ENCODE data around the gene PICALM. TPM values are rescaled to one million over a fixed set of nuclear protein-coding genes. Genes with fewer than 3 reads are reported as not detected.

PICALM gene
- total RNA-seq, 1 donor from 2014 or later: 117 TPM

- no peak for TF ChIP-seq CTCF (IDR thresholded peaks at IDR 0.05; ENCODE audit: partially characterized antibody, unreplicated experiment)
- Mint-ChIP-seq H3K4me3 (ENCODE audit: unreplicated experiment) (peak overlapping the region; percentile 100), H3K9me3 (ENCODE audit: unreplicated experiment) (peaks cover 10% of the 10 kb centered on the region), H3K27me3 (ENCODE audit: unreplicated experiment) (peaks cover 14% of the 10 kb centered on the region), H3K36me3 (ENCODE audit: unreplicated experiment) (no peaks in the 10 kb centered on the region), H3K27ac (ENCODE audit: unreplicated experiment) (peak overlapping the region; percentile 57), H3K4me1 (ENCODE audit: low read depth, unreplicated experiment) (peaks cover 25% of the 10 kb centered on the region)
- no peak for DNase-seq
Measured at GRCh38 chr11:86066657-86067008, 2.3 kb downstream of the PICALM start.

- H3K4me1 Mint-ChIP-seq (ENCODE audit: low read depth, unreplicated experiment): peaks cover 27% of the 10 kb centered on the region
- H3K9me3 Mint-ChIP-seq (ENCODE audit: unreplicated experiment): peaks cover 10% of the 10 kb centered on the region
- no peaks in the 10 kb centered on the region for H3K36me3 Mint-ChIP-seq (ENCODE audit: unreplicated experiment)
- H3K27me3 Mint-ChIP-seq (ENCODE audit: unreplicated experiment): peaks cover 12% of the 10 kb centered on the region
- TF ChIP-seq CTCF (IDR thresholded peaks at IDR 0.05; ENCODE audit: partially characterized antibody, unreplicated experiment): no peak
- no peak overlapping the region for H3K27ac Mint-ChIP-seq (ENCODE audit: unreplicated experiment)
- peak overlapping the region; percentile 100 for H3K4me3 Mint-ChIP-seq (ENCODE audit: unreplicated experiment)
- DNase-seq: no peak
Measured at GRCh38 chr11:86066033-86066432, 2.9 kb downstream of the PICALM start.

- TF ChIP-seq CTCF (IDR thresholded peaks at IDR 0.05; ENCODE audit: partially characterized antibody, unreplicated experiment): no peak
- H3K9me3 Mint-ChIP-seq (ENCODE audit: unreplicated experiment): peaks cover 7% of the 10 kb centered on the region
- H3K4me3 Mint-ChIP-seq (ENCODE audit: unreplicated experiment): no peak overlapping the region
- peaks cover 21% of the 10 kb centered on the region for H3K4me1 Mint-ChIP-seq (ENCODE audit: low read depth, unreplicated experiment)
- no peak overlapping the region for H3K27ac Mint-ChIP-seq (ENCODE audit: unreplicated experiment)
- peaks cover 7% of the 10 kb centered on the region for H3K27me3 Mint-ChIP-seq (ENCODE audit: unreplicated experiment)
- DNase-seq: no peak
- no peaks in the 10 kb centered on the region for H3K36me3 Mint-ChIP-seq (ENCODE audit: unreplicated experiment)
Measured at GRCh38 chr11:86064220-86064803, 4.6 kb downstream of the PICALM start.

GRCh38 chr11:86063536-86063935 is 5.3 kb downstream of the PICALM start:
- no peak for DNase-seq
- H3K27me3 Mint-ChIP-seq (ENCODE audit: unreplicated experiment): peaks cover 7% of the 10 kb centered on the region
- no peak overlapping the region for H3K27ac Mint-ChIP-seq (ENCODE audit: unreplicated experiment)

More at GRCh38 chr11:86063536-86063935, 5.3 kb downstream of the PICALM start:
- no peak overlapping the region for H3K4me3 Mint-ChIP-seq (ENCODE audit: unreplicated experiment)
- H3K36me3 Mint-ChIP-seq (ENCODE audit: unreplicated experiment): no peaks in the 10 kb centered on the region
- H3K9me3 Mint-ChIP-seq (ENCODE audit: unreplicated experiment): peaks cover 7% of the 10 kb centered on the region
- peaks cover 21% of the 10 kb centered on the region for H3K4me1 Mint-ChIP-seq (ENCODE audit: low read depth, unreplicated experiment)
- TF ChIP-seq CTCF (IDR thresholded peaks at IDR 0.05; ENCODE audit: partially characterized antibody, unreplicated experiment): no peak

Measured in glutamatergic neuron (in vitro differentiated cells).